K562 (cell line): ENCODE measurements around the gene SRGN. TPM values are rescaled to one million over a fixed set of nuclear protein-coding genes. Genes with fewer than 3 reads are reported as not detected.

Experiments
- ARHGAP35 ChIP-seq: fragments of 450-650 bp; IDR thresholded peaks from 2 replicates; pipeline ENCODE4 v1.6.1; 2018; ENCODE audit not compliant: partially characterized antibody
- BHLHE40 ChIP-seq: IDR thresholded peaks from 2 replicates; pipeline ENCODE4 v1.6.1; 2011; ENCODE audit warnings: low read length, improper control_type of control experiment
- BMI1 ChIP-seq: fragments of 150-350 bp; IDR thresholded peaks from 2 replicates; pipeline ENCODE4 v1.6.1; 2014; ENCODE audit warnings: low read length
- EP400 ChIP-seq: fragments of 450-650 bp; IDR thresholded peaks from 2 replicates; pipeline ENCODE4 v1.6.1; 2017; ENCODE audit warnings: antibody characterized with exemption, mild to moderate bottlenecking, moderate library complexity
- GTF2F1 ChIP-seq: IDR thresholded peaks from 2 replicates; pipeline ENCODE4 v1.6.1; 2011; ENCODE audit warnings: low read depth, low read length, improper control_type of control experiment
- KLF13 ChIP-seq: fragments of 450-650 bp; IDR thresholded peaks from 2 replicates; pipeline ENCODE4 v1.6.1; 2016; ENCODE audit warnings: missing genetic modification characterization, low read depth, mild to moderate bottlenecking, missing compliant biosample characterization, moderate library complexity, borderline replicate concordance
- NFATC3 ChIP-seq: fragments of 450-650 bp; IDR thresholded peaks from 2 replicates; pipeline ENCODE4 v1.6.1; 2017; ENCODE audit warnings: mild to moderate bottlenecking
- PHB2 ChIP-seq: fragments of 450-650 bp; IDR thresholded peaks from 2 replicates; pipeline ENCODE4 v1.6.1; 2017; ENCODE audit warnings: low read depth
- SIRT6 ChIP-seq: IDR thresholded peaks from one replicate; pipeline ENCODE4 v1.6.1; 2012; ENCODE audit warnings: low read depth, mild to moderate bottlenecking, control low read depth, inconsistent platforms, low read length, moderate library complexity
- TEAD2 ChIP-seq: fragments of 450-650 bp; IDR thresholded peaks from 2 replicates; pipeline ENCODE4 v1.6.1; 2016; ENCODE audit warnings: missing genetic modification characterization, control low read depth, missing compliant biosample characterization
- ZNF133 ChIP-seq: fragments of 250-450 bp; sonication (Bioruptor Pico); IDR thresholded peaks from 2 replicates; pipeline ENCODE4 v1.4.0; 2020; ENCODE audit warnings: mild to moderate bottlenecking
- ZNF134 ChIP-seq: fragments of 250-450 bp; sonication (Bioruptor Pico); conservative IDR thresholded peaks from 2 replicates; pipeline ENCODE4 v1.4.0; 2020
- ZNF165 ChIP-seq: fragments of 250-450 bp; sonication (Bioruptor Pico); IDR thresholded peaks from 2 replicates; pipeline ENCODE4 v1.4.0; 2020; ENCODE audit warnings: borderline replicate concordance
- ZNF197 ChIP-seq: fragments of 200-800 bp; sonication (Bioruptor generic); IDR thresholded peaks from 2 replicates; pipeline ENCODE4 v1.6.1; 2016; ENCODE audit warnings: low read depth, missing genetic modification characterization, missing compliant biosample characterization
- polyA plus RNA-seq, 8 experiments: library from polyadenylated mRNA; depleted of rRNA in 4 of 8; stranded (reverse) in 5 of 8; unstranded in 3 of 8; fragments of >200 nt; fragmentation: Nextera tagmentation in 2 of 8; fragmentation: Illumina TruSeq in 1 of 8; extraction: Ambion mirVana in 2 of 8; extraction: Trizol in 1 of 8; gene quantifications; 2 replicates each; pipeline versions ENCODE4 v1.2.1 to v1.2.3, GENCODE V29; 2011 to 2014; ENCODE audit warnings: inconsistent platforms in 1 of 8, missing spikeins in 1 of 8
- total RNA-seq, 7 experiments: library from RNA; depleted of rRNA in 6 of 7; stranded (reverse); fragments of >200 nt in 6 of 7; fragmentation: Illumina TruSeq in 2 of 7; extraction: Trizol in 2 of 7; gene quantifications; 2 replicates each; pipeline versions ENCODE4 v1.2.1 to v1.2.3, GENCODE V29; 2011 to 2021; ENCODE audit warnings: low replicate concordance in 1 of 7
- TF ChIP-seq, protein P1 (sequence below): fragments of 250-450 bp; sonication (Bioruptor Pico); IDR thresholded peaks from 2 replicates; pipeline ENCODE4 v1.5.0; 2021
- TF ChIP-seq, protein P2 (sequence below): fragments of 150-350 bp; IDR thresholded peaks from 2 replicates; pipeline ENCODE4 v1.6.1; 2014; ENCODE audit warnings: low read depth, mild to moderate bottlenecking, low read length, borderline replicate concordance

Gene SRGN
- total and polyA plus RNA-seq, 9 of the 15 experiments (the other 6 are each of a cell fraction or from before 2014, with no cell fraction given), result 136 to 304 (median 180) TPM

GRCh38 chr10:69123747-69124562 lies 36.1 kb downstream of the SRGN start, which contains the start of gene VPS26A (continued):
- no peak for TF ChIP-seq ZNF133
- no peak for TF ChIP-seq ZNF134 (CRISPR knock-in tag)
- TF ChIP-seq GTF2F1, result 0 out of 2 replicates have a peak, but pooled peaks have one; percentile 12
- no peak for TF ChIP-seq NFATC3
- TF ChIP-seq ARHGAP35, result no peak
- TF ChIP-seq TEAD2 (tag), result no peak
- TF ChIP-seq ZNF165 (CRISPR knock-in tag), result no peak
- TF ChIP-seq BMI1, result no peak
- 0 out of 2 replicates have a peak, but pooled peaks have one; percentile 22 for TF ChIP-seq ZNF197
- peak; percentile 99 for TF ChIP-seq BHLHE40
- no peak for TF ChIP-seq PHB2
- TF ChIP-seq, protein P1, sequence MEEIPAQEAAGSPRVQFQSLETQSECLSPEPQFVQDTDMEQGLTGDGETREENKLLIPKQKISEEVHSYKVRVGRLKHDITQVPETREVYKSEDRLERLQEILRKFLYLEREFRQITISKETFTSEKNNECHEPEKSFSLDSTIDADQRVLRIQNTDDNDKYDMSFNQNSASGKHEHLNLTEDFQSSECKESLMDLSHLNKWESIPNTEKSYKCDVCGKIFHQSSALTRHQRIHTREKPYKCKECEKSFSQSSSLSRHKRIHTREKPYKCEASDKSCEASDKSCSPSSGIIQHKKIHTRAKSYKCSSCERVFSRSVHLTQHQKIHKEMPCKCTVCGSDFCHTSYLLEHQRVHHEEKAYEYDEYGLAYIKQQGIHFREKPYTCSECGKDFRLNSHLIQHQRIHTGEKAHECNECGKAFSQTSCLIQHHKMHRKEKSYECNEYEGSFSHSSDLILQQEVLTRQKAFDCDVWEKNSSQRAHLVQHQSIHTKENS (CRISPR knock-in tag), result no peak
- TF ChIP-seq EP400, result peak; percentile 86
- TF ChIP-seq SIRT6, result no peak
- TF ChIP-seq KLF13 (tag), result no peak
- TF ChIP-seq, protein P2, sequence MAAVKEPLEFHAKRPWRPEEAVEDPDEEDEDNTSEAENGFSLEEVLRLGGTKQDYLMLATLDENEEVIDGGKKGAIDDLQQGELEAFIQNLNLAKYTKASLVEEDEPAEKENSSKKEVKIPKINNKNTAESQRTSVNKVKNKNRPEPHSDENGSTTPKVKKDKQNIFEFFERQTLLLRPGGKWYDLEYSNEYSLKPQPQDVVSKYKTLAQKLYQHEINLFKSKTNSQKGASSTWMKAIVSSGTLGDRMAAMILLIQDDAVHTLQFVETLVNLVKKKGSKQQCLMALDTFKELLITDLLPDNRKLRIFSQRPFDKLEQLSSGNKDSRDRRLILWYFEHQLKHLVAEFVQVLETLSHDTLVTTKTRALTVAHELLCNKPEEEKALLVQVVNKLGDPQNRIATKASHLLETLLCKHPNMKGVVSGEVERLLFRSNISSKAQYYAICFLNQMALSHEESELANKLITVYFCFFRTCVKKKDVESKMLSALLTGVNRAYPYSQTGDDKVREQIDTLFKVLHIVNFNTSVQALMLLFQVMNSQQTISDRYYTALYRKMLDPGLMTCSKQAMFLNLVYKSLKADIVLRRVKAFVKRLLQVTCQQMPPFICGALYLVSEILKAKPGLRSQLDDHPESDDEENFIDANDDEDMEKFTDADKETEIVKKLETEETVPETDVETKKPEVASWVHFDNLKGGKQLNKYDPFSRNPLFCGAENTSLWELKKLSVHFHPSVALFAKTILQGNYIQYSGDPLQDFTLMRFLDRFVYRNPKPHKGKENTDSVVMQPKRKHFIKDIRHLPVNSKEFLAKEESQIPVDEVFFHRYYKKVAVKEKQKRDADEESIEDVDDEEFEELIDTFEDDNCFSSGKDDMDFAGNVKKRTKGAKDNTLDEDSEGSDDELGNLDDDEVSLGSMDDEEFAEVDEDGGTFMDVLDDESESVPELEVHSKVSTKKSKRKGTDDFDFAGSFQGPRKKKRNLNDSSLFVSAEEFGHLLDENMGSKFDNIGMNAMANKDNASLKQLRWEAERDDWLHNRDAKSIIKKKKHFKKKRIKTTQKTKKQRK, result no peak
